Endothelial cell (in vitro differentiated cells): ENCODE data around the gene ARL6IP1. TPM values are rescaled to one million over a fixed set of nuclear protein-coding genes. Genes with fewer than 3 reads are reported as not detected.

Experiments
- DNase-seq: peaks from one replicate; pipeline ENCODE4 v3.0.0; 2021; ENCODE audit warnings: low spot score
- H3K27ac Mint-ChIP-seq: one replicate; pipeline ENCODE4 v1.8.0; 2021; ENCODE audit warnings: mixed read lengths, inconsistent platforms; ENCODE audit not compliant: unreplicated experiment
- H3K27me3 Mint-ChIP-seq: one replicate; pipeline ENCODE4 v1.8.0; 2021; ENCODE audit warnings: mild to moderate bottlenecking, moderate library complexity, mixed read lengths, inconsistent platforms; ENCODE audit not compliant: unreplicated experiment
- H3K36me3 Mint-ChIP-seq: one replicate; pipeline ENCODE4 v1.8.0; 2021; ENCODE audit warnings: mild to moderate bottlenecking, low read depth, mixed read lengths, inconsistent platforms; ENCODE audit not compliant: unreplicated experiment
- H3K4me1 Mint-ChIP-seq: one replicate; pipeline ENCODE4 v1.8.0; 2021; ENCODE audit warnings: mild to moderate bottlenecking, mixed read lengths, inconsistent platforms; ENCODE audit not compliant: unreplicated experiment
- H3K4me3 Mint-ChIP-seq: one replicate; pipeline ENCODE4 v1.8.0; 2021; ENCODE audit warnings: mild to moderate bottlenecking, mixed read lengths, inconsistent platforms; ENCODE audit not compliant: unreplicated experiment
- H3K9me3 Mint-ChIP-seq: one replicate; pipeline ENCODE4 v1.8.0; 2021; ENCODE audit warnings: mixed read lengths, inconsistent platforms; ENCODE audit not compliant: unreplicated experiment
- long read RNA-seq: library from polyadenylated mRNA; unstranded; transcript quantifications from one replicate; pipeline ENCODE4 v2.0.0, GENCODE V29; 2020; ENCODE audit not compliant: unreplicated experiment
- total RNA-seq: library from RNA; stranded (reverse); fragmentation: NEBNext Ultra II Directional; extraction: Animal tissue kit (Norgen Biotek cat#: 25700); gene quantifications from one replicate; pipeline ENCODE4 v1.2.1, GENCODE V29; 2021; ENCODE audit not compliant: unreplicated experiment
- TF ChIP-seq, protein P1 (sequence below): fragments of 200-600 bp; sonication (generic); IDR thresholded peaks from one replicate; pipeline ENCODE4 v1.5.0; 2021; ENCODE audit warnings: antibody characterized with exemption; ENCODE audit not compliant: unreplicated experiment

Gene ARL6IP1
- 147 TPM for total RNA-seq
- long read RNA-seq, transcript ARL6IP1-201 (6 exons, 2,409 nt), result major isoform, 194 of 206 reads
- long read RNA-seq, partial matches to known transcripts, result 2 of 206 reads
- long read RNA-seq, other reads (novel, unspliced or antisense), result 10 of 206 reads

DNA sequence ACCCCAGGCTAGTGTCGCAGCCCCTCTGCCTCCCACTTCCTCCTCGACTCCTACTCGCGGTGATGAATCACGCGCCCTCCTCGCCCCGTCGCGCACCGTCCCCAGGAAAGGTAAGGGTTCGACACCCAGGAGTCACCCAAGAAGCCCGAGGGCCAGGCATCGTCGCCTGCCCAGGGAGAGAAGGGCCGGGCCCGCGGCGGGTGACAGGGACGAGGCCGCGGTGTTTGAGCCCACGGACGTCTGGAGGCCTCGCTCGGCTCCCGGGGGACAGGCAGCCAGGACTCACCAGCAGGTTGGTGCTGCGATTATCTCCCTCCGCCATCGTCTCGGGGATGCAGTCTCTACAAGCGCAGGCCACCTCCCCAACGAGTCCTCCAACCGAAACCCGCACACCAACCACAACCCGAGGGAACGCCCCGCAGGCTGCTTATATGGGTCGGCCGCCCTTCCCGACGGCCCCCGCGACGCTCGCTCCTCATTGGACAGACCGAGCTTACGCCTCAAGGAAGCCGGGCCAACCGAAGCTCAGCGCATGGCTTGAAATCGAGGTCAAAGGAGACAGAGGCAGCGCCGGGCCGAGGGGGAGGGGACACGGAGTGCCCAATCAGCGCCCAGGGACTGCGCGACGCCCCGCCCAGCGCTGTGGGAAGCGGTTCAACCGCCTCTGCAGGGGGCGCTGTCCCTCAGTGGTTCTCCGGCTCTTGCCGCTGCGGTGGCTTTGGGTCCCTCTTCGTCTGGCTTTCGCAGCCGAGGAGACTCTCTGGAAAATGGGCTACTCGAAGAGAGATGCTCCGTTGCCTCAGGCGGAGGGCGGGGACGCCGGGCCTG lies at the start of gene ARL6IP1:
Gene ARL6IP1, minus strand, starts transcription at position 405 of the 828 bp plus-strand sequence. Its CDS starts 83 bp downstream, at position 322.
- peak within 1 kb of the TSS; percentile 93 for H3K27ac Mint-ChIP-seq
- peaks cover 19% of the 10 kb centered on the region for H3K4me1 Mint-ChIP-seq

DNA sequence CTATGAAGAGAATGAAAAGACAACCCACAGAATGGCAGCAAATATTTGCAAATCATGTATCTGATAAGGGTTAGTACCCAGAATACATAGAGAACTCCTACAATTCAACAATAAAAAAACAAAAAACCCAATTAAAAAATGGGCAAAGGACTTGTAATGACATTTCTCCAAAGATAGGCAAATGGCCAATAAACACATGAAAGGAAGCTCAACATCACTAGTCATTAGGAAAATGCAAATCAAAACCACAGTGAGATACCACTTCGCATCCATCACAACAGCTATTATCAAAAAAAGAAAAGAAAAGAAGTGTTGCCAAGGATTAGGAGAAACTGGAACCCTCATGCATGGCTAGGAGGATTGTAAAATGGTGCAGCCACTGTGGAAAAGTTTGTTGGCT lies 45.1 kb upstream of the ARL6IP1 start:
- no peaks in the 10 kb centered on the region for H3K4me1 Mint-ChIP-seq
- peaks cover 29% of the 10 kb centered on the region for H3K36me3 Mint-ChIP-seq
- H3K4me3 Mint-ChIP-seq, result no peak overlapping the region
- no peaks in the 10 kb centered on the region for H3K9me3 Mint-ChIP-seq
- peaks cover 3% of the 10 kb centered on the region for H3K27me3 Mint-ChIP-seq
- H3K27ac Mint-ChIP-seq, result no peak overlapping the region
- DNase-seq, result no peak
- TF ChIP-seq, protein P1, sequence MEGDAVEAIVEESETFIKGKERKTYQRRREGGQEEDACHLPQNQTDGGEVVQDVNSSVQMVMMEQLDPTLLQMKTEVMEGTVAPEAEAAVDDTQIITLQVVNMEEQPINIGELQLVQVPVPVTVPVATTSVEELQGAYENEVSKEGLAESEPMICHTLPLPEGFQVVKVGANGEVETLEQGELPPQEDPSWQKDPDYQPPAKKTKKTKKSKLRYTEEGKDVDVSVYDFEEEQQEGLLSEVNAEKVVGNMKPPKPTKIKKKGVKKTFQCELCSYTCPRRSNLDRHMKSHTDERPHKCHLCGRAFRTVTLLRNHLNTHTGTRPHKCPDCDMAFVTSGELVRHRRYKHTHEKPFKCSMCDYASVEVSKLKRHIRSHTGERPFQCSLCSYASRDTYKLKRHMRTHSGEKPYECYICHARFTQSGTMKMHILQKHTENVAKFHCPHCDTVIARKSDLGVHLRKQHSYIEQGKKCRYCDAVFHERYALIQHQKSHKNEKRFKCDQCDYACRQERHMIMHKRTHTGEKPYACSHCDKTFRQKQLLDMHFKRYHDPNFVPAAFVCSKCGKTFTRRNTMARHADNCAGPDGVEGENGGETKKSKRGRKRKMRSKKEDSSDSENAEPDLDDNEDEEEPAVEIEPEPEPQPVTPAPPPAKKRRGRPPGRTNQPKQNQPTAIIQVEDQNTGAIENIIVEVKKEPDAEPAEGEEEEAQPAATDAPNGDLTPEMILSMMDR, result no peak

More for the DNA sequence above, at the start of gene ARL6IP1:
- Mint-ChIP-seq H3K4me3 (peak within 1 kb of the TSS; percentile 97), H3K27me3 (peaks cover 5% of the 10 kb centered on the region), H3K9me3 (no peaks in the 10 kb centered on the region), H3K36me3 (peaks cover 10% of the 10 kb centered on the region)
- DNase-seq, result peak; percentile 99
- TF ChIP-seq, protein P1, result peak; percentile 89

DNA sequence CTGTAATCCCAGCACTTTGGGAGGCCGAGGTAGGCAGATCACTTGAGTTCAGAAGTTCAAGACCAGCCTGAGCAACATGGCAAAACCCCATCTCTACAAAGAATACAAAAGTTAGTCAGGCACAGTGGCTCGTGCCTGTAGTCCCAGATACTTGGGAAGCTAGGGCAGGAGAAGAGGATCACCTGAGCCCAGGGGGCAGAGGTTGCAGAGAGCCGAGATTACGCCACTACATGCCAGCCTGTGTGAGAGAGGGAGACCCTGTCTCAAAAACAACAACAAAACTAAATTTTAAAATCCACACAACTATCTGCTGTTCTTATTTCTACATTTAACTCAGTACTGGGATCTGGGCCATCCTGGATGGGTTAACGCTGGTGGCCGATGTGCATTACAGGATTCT lies 41.2 kb upstream of the ARL6IP1 start:
- peaks cover 3% of the 10 kb centered on the region for H3K27me3 Mint-ChIP-seq
- peaks cover 35% of the 10 kb centered on the region for H3K36me3 Mint-ChIP-seq
- TF ChIP-seq, protein P1, result no peak
- no peak overlapping the region for H3K4me3 Mint-ChIP-seq
- DNase-seq, result no peak
- no peaks in the 10 kb centered on the region for H3K9me3 Mint-ChIP-seq
- no peaks in the 10 kb centered on the region for H3K4me1 Mint-ChIP-seq
- H3K27ac Mint-ChIP-seq, result no peak overlapping the region

DNA sequence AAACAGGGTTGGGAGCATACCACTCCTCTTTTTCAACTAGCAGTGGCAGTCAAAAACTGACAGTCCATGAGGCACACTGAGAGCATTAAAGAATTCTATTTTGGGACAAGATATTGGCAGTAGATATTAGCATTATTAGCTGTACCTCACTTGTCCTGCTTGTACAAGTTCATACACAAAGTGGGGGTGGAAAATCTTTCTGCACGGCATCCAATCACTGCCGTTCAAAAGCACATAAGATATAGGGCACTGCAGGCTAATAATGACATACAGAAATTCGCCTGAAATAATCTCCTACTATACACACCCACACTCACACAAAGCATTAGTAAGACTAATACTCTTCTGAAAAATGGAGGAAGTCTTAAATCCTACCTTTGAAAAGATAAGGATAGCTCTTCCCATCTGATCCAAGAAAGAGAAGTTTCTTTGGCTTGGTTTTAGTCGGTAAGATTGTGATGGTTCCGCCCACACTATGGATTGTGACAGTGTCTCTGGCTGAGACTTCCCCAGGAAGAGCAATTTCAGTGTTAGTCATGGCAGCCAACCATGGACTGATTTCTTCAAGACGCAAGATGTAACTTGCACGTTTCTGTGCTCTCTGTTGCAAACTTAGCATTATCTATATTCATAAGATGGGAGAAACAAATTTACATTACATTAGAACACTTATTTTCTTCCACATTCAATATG lies 40.6 kb upstream of the ARL6IP1 start:
- H3K27ac Mint-ChIP-seq, result no peak overlapping the region

More for the DNA sequence above, 40.6 kb upstream of the ARL6IP1 start:
- TF ChIP-seq, protein P1, result no peak
- H3K4me3 Mint-ChIP-seq, result no peak overlapping the region
- no peaks in the 10 kb centered on the region for H3K27me3 Mint-ChIP-seq
- H3K36me3 Mint-ChIP-seq, result peaks cover 34% of the 10 kb centered on the region
- H3K9me3 Mint-ChIP-seq, result no peaks in the 10 kb centered on the region
- DNase-seq, result no peak
- no peaks in the 10 kb centered on the region for H3K4me1 Mint-ChIP-seq
